Subcutaneous abdominal adipose tissue (tissue), 5 donors: ENCODE results near the gene PHF12.
"Not testable (repeated sequence)": the region's sequence is repeated elsewhere in the genome, so short reads cannot be mapped to it uniquely, and the experiment has no call there.

ENCODE experiments used
- H3K27ac ChIP-seq: one replicate; pipeline ENCODE4 v1.7.0; 2013; ENCODE audit warnings: low read depth, mild to moderate bottlenecking, inconsistent platforms, low read length, moderate library complexity
- H3K27me3 ChIP-seq, 5 donors: one replicate each; pipeline ENCODE4 v1.7.0; 2013; ENCODE audit warnings: low read length in 5 of 5, inconsistent platforms in 1 of 5; ENCODE audit not compliant: control insufficient read depth in 5 of 5, insufficient read depth in 4 of 5
- H3K36me3 ChIP-seq, 5 donors: one replicate each; pipeline ENCODE4 v1.7.0; 2013; ENCODE audit warnings: low read length in 5 of 5; ENCODE audit not compliant: control insufficient read depth in 5 of 5, insufficient read depth in 5 of 5
- H3K4me1 ChIP-seq, 5 donors: one replicate each; pipeline ENCODE4 v1.7.0; 2013; ENCODE audit warnings: low read length in 5 of 5, mild to moderate bottlenecking in 3 of 5, moderate library complexity in 1 of 5; ENCODE audit not compliant: control insufficient read depth in 5 of 5, insufficient read depth in 5 of 5
- H3K4me3 ChIP-seq, 5 donors: one replicate each; pipeline ENCODE4 v1.7.0; 2013; ENCODE audit warnings: low read length in 5 of 5, low read depth in 1 of 5
- H3K9ac ChIP-seq, 5 donors: one replicate each; pipeline ENCODE4 v1.7.0; 2013; ENCODE audit warnings: low read length in 5 of 5, mild to moderate bottlenecking in 4 of 5, moderate library complexity in 3 of 5
- H3K9me3 ChIP-seq, 5 donors: one replicate each; pipeline ENCODE4 v1.7.0; 2013; ENCODE audit warnings: low read length in 5 of 5; ENCODE audit not compliant: control insufficient read depth in 5 of 5
- donor health status: healthy.
- donor health status: healthy.
- donor health status: healthy.
- donor health status: healthy.
- donor health status: healthy.

Gene PHF12

GRCh38 chr17:28938552-28938951 lies 12.8 kb downstream of the PHF12 start:
- Histone ChIP-seq H3K27ac (peak overlapping the region; percentile 4), H3K4me1 (peaks cover 4 to 54% (median 46%) of the 10 kb centered on the region in 5 donors), H3K9ac (peak overlapping the region in 1 of 5 donors; percentile 16), H3K27me3 (no peaks in the 10 kb centered on the region), H3K36me3 (peaks cover 0 to 8% (median 2%) of the 10 kb centered on the region in 5 donors), H3K4me3 (no peak overlapping the region), H3K9me3 (no peaks in the 10 kb centered on the region)

GRCh38 chr17:28937044-28937729 lies 14.1 kb downstream of the PHF12 start:
- Histone ChIP-seq H3K27ac (peak overlapping the region; percentile 4), H3K27me3 (no peaks in the 10 kb centered on the region), H3K9me3 (no peaks in the 10 kb centered on the region), H3K4me3 (no peak overlapping the region), H3K36me3 (peaks cover 0 to 3% (median 0%) of the 10 kb centered on the region in 5 donors), H3K9ac (no peak overlapping the region), H3K4me1 (peaks cover 4 to 54% (median 46%) of the 10 kb centered on the region in 5 donors)

GRCh38 chr17:28935744-28936460 lies 15.4 kb downstream of the PHF12 start:
- Histone ChIP-seq H3K27ac (no peak overlapping the region), H3K36me3 (peaks cover 0 to 3% (median 0%) of the 10 kb centered on the region in 5 donors), H3K27me3 (no peaks in the 10 kb centered on the region), H3K9ac (peak overlapping the region in 1 of 5 donors; percentile 44), H3K4me1 (peaks cover 4 to 49% (median 43%) of the 10 kb centered on the region in 5 donors), H3K4me3 (no peak overlapping the region), H3K9me3 (no peaks in the 10 kb centered on the region)

- not testable (repeated sequence) for H3K27me3 ChIP-seq, H3K27ac ChIP-seq, H3K4me3 ChIP-seq, H3K36me3 ChIP-seq, H3K9me3 ChIP-seq
- Histone ChIP-seq H3K4me1 (peaks cover 0 to 39% (median 32%) of the 10 kb centered on the region in 5 donors), H3K9ac (peak overlapping the region in 1 of 5 donors; percentile 0)
Observed at GRCh38 chr17:28934508-28934907, 16.8 kb downstream of the PHF12 start.

GRCh38 chr17:28929787-28930186 lies 21.5 kb downstream of the PHF12 start:
- no peak overlapping the region for H3K27ac ChIP-seq
- H3K4me3 ChIP-seq, result no peak overlapping the region
- H3K27me3 ChIP-seq, result no peaks in the 10 kb centered on the region
- H3K9me3 ChIP-seq, result no peaks in the 10 kb centered on the region
- peaks cover 0 to 12% (median 8%) of the 10 kb centered on the region in 5 donors for H3K36me3 ChIP-seq
- peak overlapping the region in 1 of 5 donors; percentile 16 for H3K9ac ChIP-seq
- H3K4me1 ChIP-seq, result peaks cover 0 to 22% (median 0%) of the 10 kb centered on the region in 5 donors

GRCh38 chr17:28928061-28928460 lies 23.3 kb downstream of the PHF12 start:
- Histone ChIP-seq H3K4me1 (peaks cover 0 to 22% (median 0%) of the 10 kb centered on the region in 5 donors), H3K27me3 (no peaks in the 10 kb centered on the region), H3K9me3 (no peaks in the 10 kb centered on the region), H3K27ac (no peak overlapping the region), H3K36me3 (peaks cover 0 to 21% (median 16%) of the 10 kb centered on the region in 5 donors), H3K4me3 (no peak overlapping the region), H3K9ac (no peak overlapping the region)

- Histone ChIP-seq H3K9ac (no peak overlapping the region), H3K27me3 (no peaks in the 10 kb centered on the region), H3K27ac (no peak overlapping the region), H3K4me1 (peaks cover 0 to 22% (median 0%) of the 10 kb centered on the region in 5 donors), H3K9me3 (no peaks in the 10 kb centered on the region), H3K36me3 (peaks cover 0 to 27% (median 24%) of the 10 kb centered on the region in 5 donors), H3K4me3 (no peak overlapping the region)
Observed at GRCh38 chr17:28926786-28927185, 24.5 kb downstream of the PHF12 start.

- H3K4me3 ChIP-seq, result no peak overlapping the region
- H3K9ac ChIP-seq, result no peak overlapping the region
- no peaks in the 10 kb centered on the region for H3K9me3 ChIP-seq
- H3K27ac ChIP-seq, result no peak overlapping the region
- H3K27me3 ChIP-seq, result no peaks in the 10 kb centered on the region
- peaks cover 0 to 22% (median 0%) of the 10 kb centered on the region in 5 donors for H3K4me1 ChIP-seq
- H3K36me3 ChIP-seq, result peaks cover 3 to 31% (median 28%) of the 10 kb centered on the region in 5 donors
Observed at GRCh38 chr17:28926366-28926765, 25.0 kb downstream of the PHF12 start.

GRCh38 chr17:28925912-28926365 lies 25.4 kb downstream of the PHF12 start:
- no peak overlapping the region for H3K4me3 ChIP-seq
- H3K9me3 ChIP-seq, result no peaks in the 10 kb centered on the region
- H3K27me3 ChIP-seq, result no peaks in the 10 kb centered on the region
- H3K9ac ChIP-seq, result peak overlapping the region in 1 of 5 donors; percentile 18
- peaks cover 4 to 36% (median 33%) of the 10 kb centered on the region in 5 donors for H3K36me3 ChIP-seq
- H3K4me1 ChIP-seq, result peaks cover 0 to 22% (median 0%) of the 10 kb centered on the region in 5 donors
- H3K27ac ChIP-seq, result no peak overlapping the region

GRCh38 chr17:28920201-28920600 lies 31.1 kb downstream of the PHF12 start:
- H3K9me3 ChIP-seq, result no peaks in the 10 kb centered on the region
- peaks cover 0 to 11% (median 7%) of the 10 kb centered on the region in 5 donors for H3K4me1 ChIP-seq
- peaks cover 33 to 82% (median 73%) of the 10 kb centered on the region in 5 donors for H3K36me3 ChIP-seq
- no peaks in the 10 kb centered on the region for H3K27me3 ChIP-seq
- no peak overlapping the region for H3K27ac ChIP-seq
- H3K9ac ChIP-seq, result no peak overlapping the region
- no peak overlapping the region for H3K4me3 ChIP-seq
